Coronary artery (tissue), 2 donors: ENCODE results near the gene BRS3.

Experiments used
- DNase-seq: peaks from one replicate; pipeline ENCODE4 v3.0.0-alpha.2; 2017; ENCODE audit warnings: low spot score
- H3K27ac ChIP-seq, 2 donors: fragments of 200-600 bp; sonication (generic); one replicate each; pipeline ENCODE4 v1.5.1; 2016 to 2019
- H3K4me3 ChIP-seq: fragments of 200-600 bp; sonication (generic); 2 replicates; pipeline ENCODE4 v1.5.1; 2016; ENCODE audit warnings: mild to moderate bottlenecking, moderate library complexity
- CTCF ChIP-seq: fragments of 200-600 bp; sonication (generic); IDR thresholded peaks from one replicate; pipeline ENCODE4 v1.5.1; 2019; ENCODE audit warnings: antibody characterized with exemption

BRS3 gene

GRCh38 chrX:136452614-136453013 lies 35.1 kb upstream of the BRS3 start:
- Histone ChIP-seq H3K27ac (no peak overlapping the region), H3K4me3 (no peak overlapping the region)
- TF ChIP-seq CTCF = no peak
- no peak for DNase-seq

- no peak overlapping the region for H3K4me3 ChIP-seq
- no peak overlapping the region for H3K27ac ChIP-seq
- TF ChIP-seq CTCF = no peak
- DNase-seq = no peak
These were observed 34.6 kb upstream of the BRS3 start for GRCh38 chrX:136453114-136453513.

DNA sequence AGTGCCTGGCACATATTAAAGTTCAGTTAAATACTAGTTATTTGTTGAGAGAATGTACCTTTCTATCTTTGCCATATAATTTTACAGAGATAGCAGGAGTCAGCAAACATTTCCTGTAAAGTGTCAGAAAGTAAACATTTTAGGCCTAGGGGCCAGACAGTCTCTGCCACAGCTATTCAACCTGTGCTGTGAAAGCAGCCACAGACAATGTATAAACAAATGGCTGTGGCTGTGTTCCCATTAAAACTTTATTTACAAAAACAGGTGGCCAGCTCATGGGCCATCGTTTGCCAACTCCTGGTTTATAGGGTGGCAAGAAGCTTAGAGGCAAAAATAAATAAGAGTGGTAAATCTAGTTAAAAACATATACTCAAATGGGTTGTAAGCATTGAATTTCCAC lies 34.0 kb upstream of the BRS3 start:
- no peak for TF ChIP-seq CTCF
- DNase-seq = no peak
- no peak overlapping the region for H3K27ac ChIP-seq
- no peak overlapping the region for H3K4me3 ChIP-seq

- no peak for TF ChIP-seq CTCF
- DNase-seq = no peak
- Histone ChIP-seq H3K4me3 (no peak overlapping the region), H3K27ac (no peak overlapping the region)
These were observed 31.6 kb upstream of the BRS3 start for GRCh38 chrX:136456133-136456532.

DNA sequence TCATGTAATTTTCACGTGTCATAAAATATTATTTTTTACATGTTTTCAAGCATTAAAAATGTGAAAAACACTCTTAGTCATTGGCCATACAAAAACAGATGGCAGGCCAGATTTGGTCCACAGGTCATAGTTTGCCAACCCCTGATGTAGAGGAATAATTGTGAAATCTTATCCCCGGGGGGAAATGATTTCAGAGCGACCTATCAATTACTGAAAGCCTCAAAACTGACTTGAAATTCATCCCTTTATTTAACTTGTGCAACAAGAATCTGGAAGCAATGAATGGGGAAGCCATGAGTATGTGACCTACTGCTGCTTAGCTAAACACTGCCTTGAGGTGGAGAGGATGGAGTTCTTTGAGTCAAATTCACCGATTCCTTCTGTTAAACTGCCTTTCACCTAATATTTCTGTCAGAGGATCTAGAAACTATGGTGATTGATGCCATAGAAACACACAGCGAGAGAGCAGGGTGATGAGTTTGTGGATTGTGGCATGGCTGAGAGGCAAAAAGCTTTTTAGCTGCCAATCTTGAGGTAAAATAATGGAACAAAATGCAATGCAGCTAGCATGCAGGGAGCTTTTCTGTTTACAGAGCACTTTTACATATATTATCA lies 30.3 kb upstream of the BRS3 start:
- Histone ChIP-seq H3K27ac (no peak overlapping the region), H3K4me3 (no peak overlapping the region)
- no peak for DNase-seq
- no peak for TF ChIP-seq CTCF

GRCh38 chrX:136464589-136464988 lies 23.2 kb upstream of the BRS3 start:
- no peak overlapping the region for H3K27ac ChIP-seq
- no peak for DNase-seq
- no peak overlapping the region for H3K4me3 ChIP-seq
- TF ChIP-seq CTCF = no peak

DNA sequence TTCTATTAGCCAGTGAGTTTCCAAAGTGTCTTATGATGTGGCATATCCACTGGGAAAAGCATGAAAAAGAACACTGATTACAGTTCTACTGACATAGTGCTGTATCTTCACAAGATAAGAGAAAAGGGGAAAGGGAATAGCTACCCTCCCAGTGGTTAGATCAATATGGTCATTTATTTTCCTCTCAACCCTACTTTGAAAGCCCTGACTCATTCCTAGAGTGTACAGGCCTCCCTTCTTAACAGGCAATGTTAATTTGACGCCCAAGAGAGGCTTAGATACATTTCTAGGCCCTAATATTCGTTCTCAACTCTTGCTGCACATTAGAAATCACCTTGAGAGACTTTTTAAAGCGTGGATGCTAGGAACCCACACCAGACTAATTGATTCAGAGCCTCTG lies 20.4 kb upstream of the BRS3 start:
- no peak overlapping the region for H3K4me3 ChIP-seq
- DNase-seq = no peak
- no peak overlapping the region for H3K27ac ChIP-seq
- TF ChIP-seq CTCF = no peak
